ENCODE results near the gene CFAP77. TPM values are rescaled to one million over a fixed set of nuclear protein-coding genes. Genes with fewer than 3 reads are reported as not detected.

Gene CFAP77
- polyA plus RNA-seq, 2 donors, result not detected

GRCh38 chr9:132494857-132495256, 84.8 kb downstream of the CFAP77 start:
- H3K27me3 ChIP-seq (ENCODE audit: control insufficient read depth in 1 of 2, insufficient read depth in 2 of 2, low read length in 2 of 2), result no peaks in the 10 kb centered on the region
- H3K36me3 ChIP-seq (ENCODE audit: control insufficient read depth in 2 of 2, insufficient read depth in 2 of 2, low read length in 1 of 2), result no peaks in the 10 kb centered on the region
- 71 to 82% methylated on average over 2 of the region's 2 CpGs for WGBS, 2 donors
- no peak overlapping the region for H3K4me3 ChIP-seq (ENCODE audit: low read depth in 1 of 2, low read length in 2 of 2)
- H3K4me1 ChIP-seq (ENCODE audit: control insufficient read depth in 2 of 2, insufficient read depth in 2 of 2, low read length in 1 of 2), result no peaks in the 10 kb centered on the region
- no peaks in the 10 kb centered on the region for H3K9me3 ChIP-seq (ENCODE audit: control insufficient read depth in 2 of 2, insufficient read depth in 1 of 2, low read depth in 1 of 2, low read length in 1 of 2)
- no peak overlapping the region for H3K27ac ChIP-seq (ENCODE audit: low read depth in 2 of 2, low read length in 1 of 2)

- Histone ChIP-seq H3K4me3 (ENCODE audit: low read depth in 1 of 2, low read length in 2 of 2) (no peak overlapping the region), H3K9me3 (ENCODE audit: control insufficient read depth in 2 of 2, insufficient read depth in 1 of 2, low read depth in 1 of 2, low read length in 1 of 2) (no peaks in the 10 kb centered on the region), H3K36me3 (ENCODE audit: control insufficient read depth in 2 of 2, insufficient read depth in 2 of 2, low read length in 1 of 2) (no peaks in the 10 kb centered on the region), H3K4me1 (ENCODE audit: control insufficient read depth in 2 of 2, insufficient read depth in 2 of 2, low read length in 1 of 2) (no peaks in the 10 kb centered on the region), H3K27me3 (ENCODE audit: control insufficient read depth in 1 of 2, insufficient read depth in 2 of 2, low read length in 2 of 2) (no peaks in the 10 kb centered on the region), H3K27ac (ENCODE audit: low read depth in 2 of 2, low read length in 1 of 2) (no peak overlapping the region)
- 86 to 87% methylated on average over 16 of the region's 16 CpGs for WGBS, 2 donors
Measured at GRCh38 chr9:132497731-132498130, 87.7 kb downstream of the CFAP77 start.

- no peak overlapping the region for H3K4me3 ChIP-seq (ENCODE audit: low read depth in 1 of 2, low read length in 2 of 2)
- H3K4me1 ChIP-seq (ENCODE audit: control insufficient read depth in 2 of 2, insufficient read depth in 2 of 2, low read length in 1 of 2), result no peaks in the 10 kb centered on the region
- H3K27me3 ChIP-seq (ENCODE audit: control insufficient read depth in 1 of 2, insufficient read depth in 2 of 2, low read length in 2 of 2), result no peaks in the 10 kb centered on the region
- 49 to 58% methylated on average over 20 of the region's 20 CpGs for WGBS, 2 donors
- H3K9me3 ChIP-seq (ENCODE audit: control insufficient read depth in 2 of 2, insufficient read depth in 1 of 2, low read depth in 1 of 2, low read length in 1 of 2), result no peaks in the 10 kb centered on the region
- H3K27ac ChIP-seq (ENCODE audit: low read depth in 2 of 2, low read length in 1 of 2), result no peak overlapping the region
- no peaks in the 10 kb centered on the region for H3K36me3 ChIP-seq (ENCODE audit: control insufficient read depth in 2 of 2, insufficient read depth in 2 of 2, low read length in 1 of 2)
Measured at GRCh38 chr9:132498531-132499210, 88.7 kb downstream of the CFAP77 start.

- Histone ChIP-seq H3K4me1 (ENCODE audit: control insufficient read depth in 2 of 2, insufficient read depth in 2 of 2, low read length in 1 of 2) (no peaks in the 10 kb centered on the region), H3K36me3 (ENCODE audit: control insufficient read depth in 2 of 2, insufficient read depth in 2 of 2, low read length in 1 of 2) (no peaks in the 10 kb centered on the region), H3K4me3 (ENCODE audit: low read depth in 1 of 2, low read length in 2 of 2) (no peak overlapping the region), H3K27me3 (ENCODE audit: control insufficient read depth in 1 of 2, insufficient read depth in 2 of 2, low read length in 2 of 2) (no peaks in the 10 kb centered on the region), H3K9me3 (ENCODE audit: control insufficient read depth in 2 of 2, insufficient read depth in 1 of 2, low read depth in 1 of 2, low read length in 1 of 2) (no peaks in the 10 kb centered on the region), H3K27ac (ENCODE audit: low read depth in 2 of 2, low read length in 1 of 2) (no peak overlapping the region)
- 86 to 87% methylated on average over 23 of the region's 23 CpGs for WGBS, 2 donors
Measured at GRCh38 chr9:132499251-132499650, 89.2 kb downstream of the CFAP77 start.

DNA sequence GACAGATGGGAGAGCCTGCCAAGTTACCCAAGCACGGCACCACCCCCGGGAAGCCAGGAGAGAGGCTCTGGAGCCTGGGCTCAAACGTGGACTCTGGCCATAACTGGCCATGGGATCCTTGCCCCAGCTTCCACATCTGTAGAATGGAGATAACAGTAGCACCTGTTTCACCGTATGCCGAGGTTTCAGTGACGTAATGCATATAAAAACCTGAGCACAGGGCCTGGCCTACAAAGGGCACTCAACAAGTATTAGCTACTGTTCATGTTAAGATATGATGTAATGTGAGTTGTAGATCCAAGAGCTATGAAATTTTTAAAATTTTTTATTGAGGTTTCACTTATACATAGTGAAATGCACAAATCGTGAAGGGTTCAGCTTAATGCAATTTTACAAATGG, 90.2 kb downstream of the CFAP77 start:
- no peaks in the 10 kb centered on the region for H3K36me3 ChIP-seq (ENCODE audit: control insufficient read depth in 2 of 2, insufficient read depth in 2 of 2, low read length in 1 of 2)
- no peak overlapping the region for H3K27ac ChIP-seq (ENCODE audit: low read depth in 2 of 2, low read length in 1 of 2)
- no peaks in the 10 kb centered on the region for H3K4me1 ChIP-seq (ENCODE audit: control insufficient read depth in 2 of 2, insufficient read depth in 2 of 2, low read length in 1 of 2)
- no peaks in the 10 kb centered on the region for H3K9me3 ChIP-seq (ENCODE audit: control insufficient read depth in 2 of 2, insufficient read depth in 1 of 2, low read depth in 1 of 2, low read length in 1 of 2)
- H3K27me3 ChIP-seq (ENCODE audit: control insufficient read depth in 1 of 2, insufficient read depth in 2 of 2, low read length in 2 of 2), result no peaks in the 10 kb centered on the region
- no peak overlapping the region for H3K4me3 ChIP-seq (ENCODE audit: low read depth in 1 of 2, low read length in 2 of 2)
- WGBS, 2 donors, result 78 to 87% methylated on average over 7 of the region's 7 CpGs

DNA sequence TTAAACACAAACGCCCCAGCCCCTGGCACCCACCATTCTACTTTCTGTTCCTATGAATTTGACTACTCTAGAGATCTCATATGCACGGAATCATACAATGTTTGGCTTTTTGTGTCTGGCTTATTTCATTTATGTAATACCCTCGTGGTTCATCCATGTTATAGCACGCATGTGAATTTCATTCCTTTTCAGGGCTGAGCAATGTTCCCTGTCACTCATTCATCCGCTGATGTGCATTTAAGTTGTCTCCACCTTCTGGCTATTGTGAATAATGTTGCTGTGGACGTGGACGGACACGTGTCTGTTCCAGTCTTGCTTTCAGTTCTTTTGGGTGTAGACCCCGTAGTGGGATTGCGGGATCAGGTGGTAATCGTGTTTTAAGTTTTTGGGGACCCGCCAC, 92.5 kb downstream of the CFAP77 start:
- H3K4me3 ChIP-seq (ENCODE audit: low read depth in 1 of 2, low read length in 2 of 2), result no peak overlapping the region
- H3K4me1 ChIP-seq (ENCODE audit: control insufficient read depth in 2 of 2, insufficient read depth in 2 of 2, low read length in 1 of 2), result no peaks in the 10 kb centered on the region
- H3K36me3 ChIP-seq (ENCODE audit: control insufficient read depth in 2 of 2, insufficient read depth in 2 of 2, low read length in 1 of 2), result no peaks in the 10 kb centered on the region
- H3K27ac ChIP-seq (ENCODE audit: low read depth in 2 of 2, low read length in 1 of 2), result no peak overlapping the region
- H3K27me3 ChIP-seq (ENCODE audit: control insufficient read depth in 1 of 2, insufficient read depth in 2 of 2, low read length in 2 of 2), result no peaks in the 10 kb centered on the region
- H3K9me3 ChIP-seq (ENCODE audit: control insufficient read depth in 2 of 2, insufficient read depth in 1 of 2, low read depth in 1 of 2, low read length in 1 of 2), result no peaks in the 10 kb centered on the region
- WGBS, 2 donors, result 89 to 91% methylated on average over 12 of the region's 12 CpGs

GRCh38 chr9:132503116-132503515, 93.1 kb downstream of the CFAP77 start:
- no peak overlapping the region for H3K27ac ChIP-seq (ENCODE audit: low read depth in 2 of 2, low read length in 1 of 2)
- no peak overlapping the region for H3K4me3 ChIP-seq (ENCODE audit: low read depth in 1 of 2, low read length in 2 of 2)
- H3K36me3 ChIP-seq (ENCODE audit: control insufficient read depth in 2 of 2, insufficient read depth in 2 of 2, low read length in 1 of 2), result no peaks in the 10 kb centered on the region
- no peaks in the 10 kb centered on the region for H3K27me3 ChIP-seq (ENCODE audit: control insufficient read depth in 1 of 2, insufficient read depth in 2 of 2, low read length in 2 of 2)
- H3K4me1 ChIP-seq (ENCODE audit: control insufficient read depth in 2 of 2, insufficient read depth in 2 of 2, low read length in 1 of 2), result no peaks in the 10 kb centered on the region
- WGBS, 2 donors, result 66 to 75% methylated on average over 6 of the region's 6 CpGs
- no peaks in the 10 kb centered on the region for H3K9me3 ChIP-seq (ENCODE audit: control insufficient read depth in 2 of 2, insufficient read depth in 1 of 2, low read depth in 1 of 2, low read length in 1 of 2)

- no peaks in the 10 kb centered on the region for H3K4me1 ChIP-seq (ENCODE audit: control insufficient read depth in 2 of 2, insufficient read depth in 2 of 2, low read length in 1 of 2)
- no peaks in the 10 kb centered on the region for H3K36me3 ChIP-seq (ENCODE audit: control insufficient read depth in 2 of 2, insufficient read depth in 2 of 2, low read length in 1 of 2)
- no peak overlapping the region for H3K4me3 ChIP-seq (ENCODE audit: low read depth in 1 of 2, low read length in 2 of 2)
- no peaks in the 10 kb centered on the region for H3K9me3 ChIP-seq (ENCODE audit: control insufficient read depth in 2 of 2, insufficient read depth in 1 of 2, low read depth in 1 of 2, low read length in 1 of 2)
- no peak overlapping the region for H3K27ac ChIP-seq (ENCODE audit: low read depth in 2 of 2, low read length in 1 of 2)
- H3K27me3 ChIP-seq (ENCODE audit: control insufficient read depth in 1 of 2, insufficient read depth in 2 of 2, low read length in 2 of 2), result no peaks in the 10 kb centered on the region
- 54 to 69% methylated on average over 9 of the region's 9 CpGs for WGBS, 2 donors
Measured at GRCh38 chr9:132504488-132504887, 94.5 kb downstream of the CFAP77 start.

- Histone ChIP-seq H3K4me1 (ENCODE audit: control insufficient read depth in 2 of 2, insufficient read depth in 2 of 2, low read length in 1 of 2) (no peaks in the 10 kb centered on the region), H3K27ac (ENCODE audit: low read depth in 2 of 2, low read length in 1 of 2) (no peak overlapping the region), H3K9me3 (ENCODE audit: control insufficient read depth in 2 of 2, insufficient read depth in 1 of 2, low read depth in 1 of 2, low read length in 1 of 2) (no peaks in the 10 kb centered on the region), H3K27me3 (ENCODE audit: control insufficient read depth in 1 of 2, insufficient read depth in 2 of 2, low read length in 2 of 2) (no peaks in the 10 kb centered on the region), H3K4me3 (ENCODE audit: low read depth in 1 of 2, low read length in 2 of 2) (no peak overlapping the region), H3K36me3 (ENCODE audit: control insufficient read depth in 2 of 2, insufficient read depth in 2 of 2, low read length in 1 of 2) (no peaks in the 10 kb centered on the region)
- WGBS, 2 donors, result 59 to 67% methylated on average over 17 of the region's 17 CpGs
Measured at GRCh38 chr9:132505991-132506655, 96.1 kb downstream of the CFAP77 start.
